ENCODE measurements around the gene MCTP2. TPM values are rescaled to one million over a fixed set of nuclear protein-coding genes. Genes with fewer than 3 reads are reported as not detected.

Gene MCTP2
- total RNA-seq, 1 donor from 2014 or later = 0.35 TPM

DNA sequence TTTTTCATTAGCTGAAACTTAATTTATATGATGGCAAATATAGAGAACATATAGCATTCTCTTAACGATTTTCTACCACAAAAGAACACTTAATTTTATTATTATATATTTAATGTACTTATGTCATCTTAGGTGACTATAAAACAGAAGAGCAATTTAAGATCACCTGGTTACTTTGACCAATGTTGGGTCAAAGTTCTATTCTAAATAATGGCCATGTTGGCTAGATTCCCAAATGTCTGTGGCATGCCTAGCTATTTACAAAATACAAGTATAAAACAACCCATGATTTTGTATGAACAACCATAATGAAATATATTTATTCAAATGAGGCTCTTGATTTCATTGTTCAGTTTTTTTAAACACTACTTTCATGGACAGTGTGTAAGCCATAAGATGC, 200.9 kb downstream of the MCTP2 start:
- Mint-ChIP-seq H3K4me3 (no peak overlapping the region), H3K36me3 (ENCODE audit: low read depth) (peaks cover 2% of the 10 kb centered on the region), H3K9me3 (peaks cover under 1% of the 10 kb centered on the region), H3K27ac (ENCODE audit: unreplicated experiment) (no peak overlapping the region), H3K4me1 (no peaks in the 10 kb centered on the region), H3K27me3 (ENCODE audit: low read depth) (no peaks in the 10 kb centered on the region)
- TF ChIP-seq CTCF (conservative IDR thresholded peaks at IDR 0.05) = no peak
- no peak for DNase-seq (ENCODE audit: low read depth, low spot score)

DNA sequence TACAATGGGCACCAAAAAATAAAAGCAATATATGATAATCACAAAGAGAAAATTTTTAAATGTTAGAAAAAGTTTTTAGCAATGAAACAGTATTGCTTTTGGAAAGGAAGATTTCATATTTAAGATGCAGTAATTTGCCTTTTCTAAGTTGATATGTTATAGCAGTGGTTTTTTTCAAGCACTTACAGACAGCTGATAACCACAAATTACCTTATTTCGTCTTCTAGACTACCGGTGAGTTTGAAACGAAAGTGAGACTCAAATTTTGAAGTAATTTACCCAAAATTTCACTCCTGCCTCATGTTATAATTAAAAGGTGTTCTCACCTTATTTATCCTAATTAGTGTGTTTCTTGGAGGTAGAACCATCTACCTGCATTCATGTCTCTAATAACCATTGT, 207.8 kb downstream of the MCTP2 start:
- no peak overlapping the region for H3K4me3 Mint-ChIP-seq
- H3K27me3 Mint-ChIP-seq (ENCODE audit: low read depth) = no peaks in the 10 kb centered on the region
- H3K4me1 Mint-ChIP-seq = peaks cover 17% of the 10 kb centered on the region
- no peaks in the 10 kb centered on the region for H3K9me3 Mint-ChIP-seq
- no peak for DNase-seq (ENCODE audit: low read depth, low spot score)
- TF ChIP-seq CTCF (conservative IDR thresholded peaks at IDR 0.05) = no peak
- no peak overlapping the region for H3K27ac Mint-ChIP-seq (ENCODE audit: unreplicated experiment)
- no peaks in the 10 kb centered on the region for H3K36me3 Mint-ChIP-seq (ENCODE audit: low read depth)

- DNase-seq (ENCODE audit: low read depth, low spot score) = no peak
- Mint-ChIP-seq H3K27me3 (ENCODE audit: low read depth) (no peaks in the 10 kb centered on the region), H3K27ac (ENCODE audit: unreplicated experiment) (peak overlapping the region; percentile 20), H3K4me3 (no peak overlapping the region), H3K36me3 (ENCODE audit: low read depth) (no peaks in the 10 kb centered on the region), H3K4me1 (peaks cover 20% of the 10 kb centered on the region), H3K9me3 (peaks cover 3% of the 10 kb centered on the region)
- no peak for TF ChIP-seq CTCF (conservative IDR thresholded peaks at IDR 0.05)
Observed at GRCh38 chr15:94441760-94442159, 210.4 kb downstream of the MCTP2 start.

- no peak for TF ChIP-seq CTCF (conservative IDR thresholded peaks at IDR 0.05)
- no peak for DNase-seq (ENCODE audit: low read depth, low spot score)
- Mint-ChIP-seq H3K9me3 (peaks cover 3% of the 10 kb centered on the region), H3K27me3 (ENCODE audit: low read depth) (no peaks in the 10 kb centered on the region), H3K36me3 (ENCODE audit: low read depth) (no peaks in the 10 kb centered on the region), H3K27ac (ENCODE audit: unreplicated experiment) (no peak overlapping the region), H3K4me1 (peaks cover 20% of the 10 kb centered on the region), H3K4me3 (no peak overlapping the region)
Observed at GRCh38 chr15:94442480-94442879, 211.1 kb downstream of the MCTP2 start.

GRCh38 chr15:94443186-94443585, 211.8 kb downstream of the MCTP2 start:
- Mint-ChIP-seq H3K4me1 (peaks cover 20% of the 10 kb centered on the region), H3K4me3 (no peak overlapping the region), H3K27me3 (ENCODE audit: low read depth) (no peaks in the 10 kb centered on the region), H3K36me3 (ENCODE audit: low read depth) (no peaks in the 10 kb centered on the region), H3K9me3 (peaks cover 3% of the 10 kb centered on the region), H3K27ac (ENCODE audit: unreplicated experiment) (peak overlapping the region; percentile 20)
- no peak for DNase-seq (ENCODE audit: low read depth, low spot score)
- no peak for TF ChIP-seq CTCF (conservative IDR thresholded peaks at IDR 0.05)

All from neural crest cell (in vitro differentiated cells).